Epithelial cell of proximal tubule (primary cell): ENCODE results near the gene IRAG1. TPM values are rescaled to one million over a fixed set of nuclear protein-coding genes. Genes with fewer than 3 reads are reported as not detected.

Experiments
- DNase-seq: peaks from one replicate; pipeline ENCODE4 v3.0.0-alpha.2; 2011; ENCODE audit warnings: low read depth
- H3K4me3 ChIP-seq: 2 replicates; pipeline ENCODE4 v1.5.1; 2011; ENCODE audit warnings: low read depth, mild to moderate bottlenecking, low read length
- CTCF ChIP-seq: conservative IDR thresholded peaks from 2 replicates; pipeline ENCODE4 v1.5.1; 2012; ENCODE audit warnings: low read depth, mild to moderate bottlenecking, low read length
- total RNA-seq: library from RNA; depleted of rRNA; stranded (reverse); fragments of >200 nt; gene quantifications from 2 replicates; pipeline ENCODE4 v1.2.3, GENCODE V29; 2015

The IRAG1 gene
- total RNA-seq, 1 donor from 2014 or later: not detected

- TF ChIP-seq CTCF: no peak
- no peak for DNase-seq
- H3K4me3 ChIP-seq: no peak overlapping the region
Measured at GRCh38 chr11:10708131-10708530, 14.6 kb upstream of the IRAG1 start.

GRCh38 chr11:10701982-10702381 is 8.4 kb upstream of the IRAG1 start:
- H3K4me3 ChIP-seq: no peak overlapping the region
- DNase-seq: no peak
- no peak for TF ChIP-seq CTCF

GRCh38 chr11:10699072-10699471 is 5.5 kb upstream of the IRAG1 start:
- H3K4me3 ChIP-seq: no peak overlapping the region
- no peak for TF ChIP-seq CTCF
- DNase-seq: no peak

GRCh38 chr11:10697323-10697620 is 3.7 kb upstream of the IRAG1 start:
- H3K4me3 ChIP-seq: no peak overlapping the region
- no peak for TF ChIP-seq CTCF
- no peak for DNase-seq

- no peak overlapping the region for H3K4me3 ChIP-seq
- DNase-seq: no peak
- no peak for TF ChIP-seq CTCF
Measured at GRCh38 chr11:10696468-10697322, 3.1 kb upstream of the IRAG1 start.

- no peak overlapping the region for H3K4me3 ChIP-seq
- DNase-seq: no peak
- no peak for TF ChIP-seq CTCF
Measured at GRCh38 chr11:10695833-10696232, 2.3 kb upstream of the IRAG1 start.
